ENCODE measurements around the gene BICRAL. TPM values are rescaled to one million over a fixed set of nuclear protein-coding genes. Genes with fewer than 3 reads are reported as not detected.
"Not testable (repeated sequence)": the region's sequence is repeated elsewhere in the genome, so short reads cannot be mapped to it uniquely, and the experiment has no call there.

Gene BICRAL
- total RNA-seq, 1 experiment from 2014 or later, result 3.0 TPM

DNA sequence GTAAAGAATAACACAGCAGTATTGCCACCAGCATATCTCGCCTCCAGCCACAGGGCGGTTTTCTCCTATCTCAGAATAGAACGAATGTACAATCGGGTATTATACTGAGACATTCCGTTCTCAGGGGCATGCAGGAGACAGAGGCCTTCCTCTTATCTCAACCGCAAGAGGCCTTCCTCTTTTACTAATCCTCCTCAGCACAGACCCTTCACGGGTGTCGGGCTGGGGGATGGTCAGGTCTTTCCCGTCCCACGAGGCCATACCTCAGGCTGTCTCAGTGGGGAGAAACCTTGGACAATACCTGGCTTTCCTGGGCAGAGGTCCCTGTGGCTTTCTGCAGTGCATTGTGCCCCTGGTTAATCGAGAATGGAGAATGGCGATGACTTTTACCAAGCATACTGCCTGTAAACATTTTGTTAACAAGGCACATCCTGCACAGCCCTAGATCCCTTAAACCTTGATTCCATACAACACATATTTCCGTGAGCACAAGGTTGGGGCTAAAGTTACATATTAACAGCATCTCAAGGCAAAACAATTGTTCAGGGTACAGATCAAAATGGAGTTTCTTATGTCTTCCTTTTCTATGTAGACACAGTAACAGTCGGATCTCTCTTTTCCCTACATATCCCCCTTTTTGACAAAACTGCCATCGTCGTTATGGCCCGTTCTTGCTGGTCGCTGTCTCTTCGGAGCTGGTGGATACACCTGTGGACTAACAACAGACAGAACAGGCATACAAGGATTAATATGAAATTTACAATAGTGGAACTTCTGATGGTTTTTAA, 112.4 kb downstream of the BICRAL start:
- not testable (repeated sequence) for DNase-seq (ENCODE audit: low read depth)

DNA sequence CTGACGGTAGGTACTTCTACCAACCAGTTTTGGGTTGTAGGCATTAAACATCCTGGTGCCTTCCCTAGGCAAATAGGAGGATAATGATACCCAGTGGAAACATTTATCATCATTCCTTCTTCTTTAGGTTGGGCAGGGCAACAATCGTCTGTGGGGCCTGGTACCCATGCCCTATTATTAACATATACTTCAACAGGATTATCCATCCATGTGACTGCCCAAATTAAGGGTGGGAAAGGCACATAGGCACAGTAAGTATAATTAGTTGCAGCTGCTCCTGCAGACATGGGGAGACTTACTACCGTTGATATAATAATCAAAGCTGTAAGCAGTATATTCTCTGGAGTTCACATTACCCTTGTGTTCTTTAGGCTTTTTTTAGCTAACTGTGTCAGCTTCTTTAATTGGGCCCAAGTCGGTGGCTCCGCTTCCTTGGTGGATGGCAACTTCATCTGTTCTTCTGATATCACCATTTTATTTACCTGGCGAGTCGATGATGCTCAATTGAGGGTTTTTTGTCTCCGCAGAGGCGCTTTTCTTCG, 114.4 kb downstream of the BICRAL start:
- DNase-seq (ENCODE audit: low read depth), result no peak

DNA sequence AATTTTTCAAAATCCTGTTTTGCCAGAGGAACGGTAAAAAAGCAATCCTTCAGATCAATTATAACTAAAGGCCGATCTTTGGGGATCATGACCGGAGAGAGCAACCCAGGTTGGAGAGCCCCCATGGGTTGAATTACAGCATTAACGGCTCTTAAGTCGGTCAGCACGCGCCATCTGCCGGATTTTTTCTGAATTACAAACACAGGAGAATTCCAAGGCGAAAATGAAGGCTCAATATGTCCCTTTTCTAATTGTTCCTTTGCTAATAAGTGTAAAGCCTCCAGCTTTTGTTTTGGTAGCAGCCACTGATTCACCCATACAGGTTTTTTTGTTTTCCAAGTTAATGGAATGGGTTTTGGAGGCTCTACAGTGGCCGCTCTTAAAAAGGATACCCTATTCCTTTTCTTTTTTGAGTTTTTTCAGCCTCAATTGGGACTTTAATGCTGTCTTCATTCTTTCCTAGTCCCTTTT, 117.1 kb downstream of the BICRAL start:
- DNase-seq (ENCODE audit: low read depth), result peak; percentile 65

DNA sequence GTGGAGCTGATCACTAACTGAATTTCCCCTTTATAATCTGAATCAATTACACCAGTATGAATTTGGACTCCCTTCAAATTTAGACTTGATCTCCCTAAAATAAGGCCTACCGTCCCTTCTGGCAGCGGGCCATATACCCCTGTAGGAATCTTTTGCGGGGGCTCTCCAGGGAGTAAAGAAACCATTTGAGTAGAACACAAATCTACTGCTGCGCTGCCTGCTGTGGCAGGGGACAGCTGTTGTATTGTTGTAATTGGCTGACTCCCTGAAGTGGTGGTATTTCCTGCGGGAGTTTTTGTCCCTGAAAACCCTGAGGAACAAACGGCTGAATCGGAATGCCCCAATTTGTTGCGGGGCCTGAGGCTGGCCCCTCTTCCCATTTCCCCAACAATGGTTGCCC, 118.0 kb downstream of the BICRAL start:
- no peak for DNase-seq (ENCODE audit: low read depth)

DNA sequence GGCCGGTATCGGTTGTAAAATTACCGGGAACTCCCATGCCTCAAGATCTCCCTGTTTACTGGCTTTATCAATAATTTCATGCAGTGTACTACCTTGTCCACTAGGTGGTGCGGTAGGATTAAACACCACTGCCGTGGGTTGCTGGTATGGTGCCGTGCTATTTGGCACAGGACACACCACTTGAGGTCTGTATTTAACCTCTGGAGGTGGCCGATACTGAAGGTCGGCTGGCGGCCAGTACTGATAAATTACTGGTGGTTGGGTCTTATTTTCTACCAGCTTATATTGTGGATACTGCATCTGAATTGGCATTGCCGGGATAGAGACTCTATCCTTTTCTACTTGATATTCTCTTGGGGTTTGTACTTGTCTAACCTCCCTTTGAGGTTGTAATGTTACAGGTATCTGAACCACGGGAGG, 119.7 kb downstream of the BICRAL start:
- peak; percentile 87 for DNase-seq (ENCODE audit: low read depth)

DNA sequence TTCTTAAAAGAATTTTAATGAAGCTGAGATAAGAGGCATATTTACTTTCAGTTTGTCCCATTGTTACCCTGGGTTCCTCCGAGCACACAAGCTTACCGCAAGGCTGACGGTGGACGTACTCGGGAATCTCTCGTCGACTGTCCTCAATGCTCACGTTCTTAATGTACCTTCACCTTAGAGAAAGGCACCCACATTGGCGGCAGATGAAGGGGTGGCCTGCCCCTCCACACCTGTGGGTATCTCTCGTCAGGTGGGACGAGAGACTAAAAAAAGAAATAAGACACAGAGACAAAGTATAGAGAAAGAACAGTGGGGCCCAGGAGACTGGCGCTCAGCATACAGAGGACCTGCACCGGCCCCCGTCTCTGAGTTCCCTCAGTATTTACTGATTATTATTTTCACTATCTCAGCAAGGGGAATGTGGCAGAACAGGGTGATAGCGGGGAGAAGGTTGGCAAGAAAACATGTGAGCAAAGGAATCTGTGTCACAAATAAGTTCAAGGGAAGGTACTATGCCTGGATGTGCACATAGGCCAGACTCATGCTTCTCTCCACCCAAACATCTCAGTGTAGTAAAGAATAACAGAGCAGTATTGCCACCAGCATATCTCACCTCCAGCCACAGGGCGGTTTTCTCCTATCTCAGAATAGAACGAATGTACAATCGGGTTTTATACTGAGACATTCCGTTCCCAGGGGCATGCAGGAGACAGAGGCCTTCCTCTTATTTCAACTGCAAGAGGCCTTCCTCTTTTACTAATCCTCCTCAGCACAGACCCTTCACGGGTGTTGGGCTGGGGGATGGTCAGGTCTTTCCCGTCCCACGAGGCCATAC, 120.8 kb downstream of the BICRAL start:
- DNase-seq (ENCODE audit: low read depth), result not testable (repeated sequence)

DNA sequence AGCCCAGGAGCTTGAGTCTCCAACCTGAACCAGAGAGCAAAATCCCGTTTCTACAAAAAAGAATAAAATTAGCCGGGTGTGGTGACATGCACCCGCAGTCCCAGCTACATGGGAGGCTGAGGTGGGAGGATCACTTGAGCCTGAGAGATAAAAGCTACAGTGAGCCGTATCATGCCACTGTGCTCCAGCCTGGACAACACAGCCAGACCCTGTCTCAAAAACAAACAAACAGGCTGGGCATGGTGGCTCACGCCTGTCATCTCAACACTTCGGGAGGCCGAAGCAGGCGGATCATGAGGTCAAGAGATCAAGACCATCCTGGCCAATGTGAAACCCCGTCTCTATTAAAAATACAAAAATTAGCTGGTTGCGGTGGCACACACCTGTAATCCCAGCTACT, 122.6 kb downstream of the BICRAL start:
- DNase-seq (ENCODE audit: low read depth), result no peak

DNA sequence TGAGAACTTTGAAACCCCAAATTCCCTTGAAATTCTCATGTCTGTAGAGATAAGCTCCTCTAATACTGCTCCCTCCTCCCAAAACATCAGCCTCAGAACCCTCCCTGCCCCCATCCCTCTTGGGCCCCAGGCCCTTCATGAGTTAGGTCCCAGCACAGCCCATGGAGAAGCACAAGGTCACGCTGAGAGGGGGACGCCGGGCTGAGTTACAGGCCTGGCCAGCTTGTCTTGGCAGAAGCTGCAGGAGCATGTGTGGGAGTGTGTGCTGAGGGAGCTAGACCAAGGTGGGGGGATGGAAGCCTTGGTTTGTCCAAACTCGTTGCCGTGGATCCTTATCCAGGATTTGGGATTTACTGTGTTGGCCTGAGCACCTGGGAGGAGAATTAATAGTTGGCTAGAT, 125.5 kb downstream of the BICRAL start:
- DNase-seq (ENCODE audit: low read depth), result no peak

- no peak for DNase-seq (ENCODE audit: low read depth)
These were observed 128.0 kb downstream of the BICRAL start for GRCh38 chr6:42909835-42910234.

DNA sequence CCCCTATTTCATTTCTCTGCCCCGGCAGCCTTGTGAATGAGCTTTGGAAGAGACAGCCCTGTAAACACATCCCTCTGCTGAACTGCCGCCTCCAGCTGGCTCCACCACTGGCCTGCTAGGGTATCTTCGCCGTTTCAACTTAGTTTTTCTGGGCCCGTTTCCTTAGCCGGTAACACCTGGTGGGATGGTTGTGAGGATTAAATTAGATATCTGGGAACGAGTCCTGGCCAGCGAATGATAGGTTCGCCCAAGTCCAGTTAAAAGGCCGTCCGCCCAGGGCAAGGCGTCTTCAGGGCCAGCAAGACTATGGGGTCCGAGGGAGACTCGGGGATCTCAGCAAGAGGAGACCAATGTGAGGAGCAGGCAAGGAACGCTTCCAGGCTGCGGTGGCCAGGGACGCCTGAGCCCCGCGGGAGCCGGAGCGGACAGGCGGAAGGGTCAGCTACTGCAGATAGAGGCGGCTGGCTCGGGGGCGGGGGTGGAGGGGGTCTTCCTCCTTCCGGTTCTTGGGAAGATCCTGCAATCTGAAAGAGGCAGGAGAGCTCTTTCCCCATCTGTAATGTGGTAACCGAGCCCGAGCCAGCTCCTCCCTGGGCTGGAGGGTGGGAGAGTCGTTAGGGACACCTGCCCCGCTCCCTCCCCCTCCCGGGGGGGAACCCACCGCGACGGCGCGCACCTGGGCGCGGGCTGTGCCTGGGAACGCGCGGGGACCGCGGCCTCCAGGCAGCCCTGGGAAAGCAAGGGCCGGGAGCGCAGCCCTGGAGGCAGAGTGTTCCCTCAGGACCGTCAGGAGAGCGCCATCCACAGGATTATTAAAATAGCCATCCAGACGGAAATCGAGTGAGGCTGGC, 129.5 kb downstream of the BICRAL start:
- DNase-seq (ENCODE audit: low read depth), result no peak

- DNase-seq (ENCODE audit: low read depth), result no peak
These were observed 132.7 kb downstream of the BICRAL start for GRCh38 chr6:42914546-42914945.

DNA sequence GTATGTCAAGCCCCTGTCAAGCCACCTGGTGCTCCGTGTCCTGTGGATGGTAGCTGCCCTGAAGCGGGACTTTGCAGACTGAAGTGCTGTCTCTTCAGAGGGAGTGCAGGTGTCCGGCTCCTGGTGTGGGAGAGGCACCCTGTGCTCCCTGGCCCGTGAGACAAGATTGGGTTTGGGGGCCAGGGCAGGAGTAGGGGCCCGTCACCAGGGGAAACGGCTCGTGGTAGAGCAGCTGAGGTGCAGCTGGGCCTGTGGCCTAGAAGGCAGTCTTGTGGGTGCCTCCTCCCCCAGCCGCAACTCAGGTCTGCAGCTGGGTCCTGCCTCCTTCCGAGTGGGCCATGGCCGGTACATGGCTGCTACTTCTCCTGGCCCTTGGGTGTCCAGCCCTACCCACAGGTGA, 133.9 kb downstream of the BICRAL start, which contains the start of gene PTCRA:
PTCRA (plus strand) TSS at position 322 of the 400 bp plus-strand sequence; CDS start at position 339, 17 bp downstream.
- DNase-seq (ENCODE audit: low read depth), result no peak

GRCh38 chr6:42916288-42916687, 134.4 kb downstream of the BICRAL start:
- DNase-seq (ENCODE audit: low read depth), result no peak

Other genes with a start within 250 kb of the BICRAL start
- 23.1 and 24.5 TPM in 2 replicates for gene UBR2, start 218.0 kb upstream of the BICRAL start, total RNA-seq (2014; rRNA removed; shearing (Covaris generic))
- not detected in 2 replicates for gene PRPH2, start 59.5 kb upstream of the BICRAL start, total RNA-seq (2014; rRNA removed; shearing (Covaris generic))
- gene TBCC, start 35.9 kb upstream of the BICRAL start, total RNA-seq (2014; rRNA removed; shearing (Covaris generic)), result 68.0 and 78.1 TPM in 2 replicates
- 285 and 307 TPM in 2 replicates for gene RPL7L1, start 97.6 kb downstream of the BICRAL start, total RNA-seq (2014; rRNA removed; shearing (Covaris generic))
- gene PTCRA, start 134.0 kb downstream of the BICRAL start, total RNA-seq (2014; rRNA removed; shearing (Covaris generic)), result not detected in 2 replicates
- 33.4 and 45.0 TPM in 2 replicates for gene CNPY3, start 147.4 kb downstream of the BICRAL start, total RNA-seq (2014; rRNA removed; shearing (Covaris generic))
- gene GNMT, start 178.7 kb downstream of the BICRAL start, total RNA-seq (2014; rRNA removed; shearing (Covaris generic)), result 1.5 TPM in 1 of 2 replicates, not detected in the other
- gene PEX6, start 197.1 kb downstream of the BICRAL start, total RNA-seq (2014; rRNA removed; shearing (Covaris generic)), result 74.1 and 88.3 TPM in 2 replicates
- 63.0 and 73.4 TPM in 2 replicates for gene PPP2R5D, start 202.5 kb downstream of the BICRAL start, total RNA-seq (2014; rRNA removed; shearing (Covaris generic))
- gene MEA1, start 231.9 kb downstream of the BICRAL start, total RNA-seq (2014; rRNA removed; shearing (Covaris generic)), result 149 and 167 TPM in 2 replicates
- gene KLHDC3, start 232.2 kb downstream of the BICRAL start, total RNA-seq (2014; rRNA removed; shearing (Covaris generic)), result 80.9 and 93.8 TPM in 2 replicates
- 188 and 208 TPM in 2 replicates for gene RRP36, start 239.6 kb downstream of the BICRAL start, total RNA-seq (2014; rRNA removed; shearing (Covaris generic))